ENCODE results near the gene NTM. TPM values are rescaled to one million over a fixed set of nuclear protein-coding genes. Genes with fewer than 3 reads are reported as not detected.

Gene NTM
- total RNA-seq, 4 donors from 2014 or later, result 1.4 to 5.7 TPM; not detected in 2

GRCh38 chr11:131750692-131751091, 380.3 kb downstream of the NTM start:
- Histone ChIP-seq H3K36me3 (no peaks in the 10 kb centered on the region), H3K4me3 (no peak overlapping the region), H3K4me1 (no peaks in the 10 kb centered on the region), H3K27ac (no peak overlapping the region), H3K27me3 (no peaks in the 10 kb centered on the region), H3K9me3 (no peaks in the 10 kb centered on the region)
- intact Hi-C loops (cut with DNase I; ENCODE audit: low total_unique reads), result no loop called here
- DNase-seq, result no peak
- TF ChIP-seq POLR2A (IDR thresholded peaks at IDR 0.05) (no peak), CTCF (IDR thresholded peaks at IDR 0.05) (no peak)

GRCh38 chr11:131754671-131755070, 384.3 kb downstream of the NTM start:
- Histone ChIP-seq H3K4me3 (no peak overlapping the region), H3K27me3 (no peaks in the 10 kb centered on the region), H3K9me3 (no peaks in the 10 kb centered on the region), H3K27ac (no peak overlapping the region), H3K4me1 (no peaks in the 10 kb centered on the region), H3K36me3 (no peaks in the 10 kb centered on the region)
- intact Hi-C loops (cut with DNase I; ENCODE audit: low total_unique reads), result no loop called here
- no peak for TF ChIP-seq CTCF (IDR thresholded peaks at IDR 0.05)
- TF ChIP-seq POLR2A (IDR thresholded peaks at IDR 0.05), result no peak
- DNase-seq, result no peak

GRCh38 chr11:131756479-131757110, 386.2 kb downstream of the NTM start:
- Histone ChIP-seq H3K27ac (no peak overlapping the region), H3K4me1 (no peaks in the 10 kb centered on the region), H3K4me3 (no peak overlapping the region), H3K36me3 (no peaks in the 10 kb centered on the region), H3K27me3 (no peaks in the 10 kb centered on the region), H3K9me3 (no peaks in the 10 kb centered on the region)
- intact Hi-C loops (cut with DNase I; ENCODE audit: low total_unique reads), result no loop called here
- TF ChIP-seq CTCF (IDR thresholded peaks at IDR 0.05) (no peak), POLR2A (IDR thresholded peaks at IDR 0.05) (no peak)
- DNase-seq, result no peak

GRCh38 chr11:131758726-131759125, 388.3 kb downstream of the NTM start:
- no peak overlapping the region for H3K27ac ChIP-seq
- no peak for DNase-seq
- no peaks in the 10 kb centered on the region for H3K27me3 ChIP-seq
- intact Hi-C loops (cut with DNase I; ENCODE audit: low total_unique reads), result no loop called here
- H3K36me3 ChIP-seq, result no peaks in the 10 kb centered on the region
- no peaks in the 10 kb centered on the region for H3K9me3 ChIP-seq
- TF ChIP-seq POLR2A (IDR thresholded peaks at IDR 0.05) (no peak), CTCF (IDR thresholded peaks at IDR 0.05) (no peak)
- no peaks in the 10 kb centered on the region for H3K4me1 ChIP-seq
- H3K4me3 ChIP-seq, result no peak overlapping the region

- no peak for DNase-seq
- intact Hi-C loops (cut with DNase I; ENCODE audit: low total_unique reads), result no loop called here
- H3K27ac ChIP-seq, result no peak overlapping the region
- no peaks in the 10 kb centered on the region for H3K9me3 ChIP-seq
- TF ChIP-seq CTCF (IDR thresholded peaks at IDR 0.05) (no peak), POLR2A (IDR thresholded peaks at IDR 0.05) (no peak)
- no peaks in the 10 kb centered on the region for H3K27me3 ChIP-seq
- H3K36me3 ChIP-seq, result no peaks in the 10 kb centered on the region
- no peak overlapping the region for H3K4me3 ChIP-seq
- H3K4me1 ChIP-seq, result no peaks in the 10 kb centered on the region
These were observed 388.7 kb downstream of the NTM start for GRCh38 chr11:131759140-131759539.

Data from uterus (tissue), 4 donors.